GM12874 (cell line): ENCODE measurements around the gene MESD.

ENCODE experiments used
- CTCF ChIP-seq: IDR thresholded peaks from 2 replicates; pipeline ENCODE4 v1.5.1; 2011; ENCODE audit warnings: low read depth, mild to moderate bottlenecking, control low read depth, low read length, moderate library complexity; ENCODE audit not compliant: insufficient read depth

MESD gene

GRCh38 chr15:81002331-81003096 is 12.9 kb upstream of the MESD start:
- no peak for TF ChIP-seq CTCF

DNA sequence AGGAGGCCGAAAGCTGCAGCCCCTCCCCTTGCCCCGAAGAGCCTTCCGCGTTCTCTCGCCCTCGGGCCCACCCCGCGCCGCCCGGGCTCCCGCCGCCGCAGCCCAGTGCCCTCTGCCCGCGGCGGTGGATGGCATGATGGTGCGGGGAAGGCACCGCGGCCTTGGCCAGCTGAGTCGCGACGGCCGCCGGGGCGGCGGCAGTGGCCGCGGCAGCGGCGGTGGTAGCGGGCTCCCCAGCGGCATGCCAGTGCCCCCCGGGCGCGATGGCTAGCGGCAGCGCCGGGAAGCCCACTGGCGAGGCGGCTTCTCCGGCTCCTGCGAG is 12.4 kb upstream of the MESD start:
- TF ChIP-seq CTCF = no peak

- TF ChIP-seq CTCF = no peak
Measured at GRCh38 chr15:81001152-81002008, 11.8 kb upstream of the MESD start.

DNA sequence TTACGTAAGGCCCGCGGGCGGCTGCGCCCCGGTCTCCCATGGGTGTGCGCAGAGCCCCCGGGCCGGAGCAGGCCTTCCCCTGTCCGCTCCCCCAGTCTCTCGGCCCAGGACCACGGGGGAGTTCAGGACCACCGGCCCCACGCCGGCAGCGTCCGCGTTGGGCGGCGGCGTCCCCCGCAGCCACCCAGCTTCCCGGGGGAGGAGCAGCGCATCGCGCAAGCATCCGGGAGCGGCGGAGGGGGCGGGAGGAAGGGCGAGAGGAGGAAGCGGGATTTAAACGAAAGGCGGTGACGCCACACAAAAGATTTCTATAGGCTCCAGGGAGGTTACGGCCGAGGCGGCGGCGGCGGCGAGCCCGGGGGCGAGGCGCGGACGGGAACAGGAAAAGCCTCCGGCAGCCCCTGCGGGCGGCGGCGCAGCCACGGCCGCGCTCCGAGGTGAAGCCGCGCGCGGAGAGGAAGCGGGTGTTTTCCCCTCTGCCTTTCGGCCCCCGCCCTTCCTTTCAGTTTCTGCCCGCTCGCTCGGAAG is 11.1 kb upstream of the MESD start, which contains the start of gene TLNRD1:
TSS of gene TLNRD1 (plus strand) at position 300 of the 528 bp plus-strand sequence. CDS start 1,349 bp downstream, outside the sequence.
- TF ChIP-seq CTCF = no peak

DNA sequence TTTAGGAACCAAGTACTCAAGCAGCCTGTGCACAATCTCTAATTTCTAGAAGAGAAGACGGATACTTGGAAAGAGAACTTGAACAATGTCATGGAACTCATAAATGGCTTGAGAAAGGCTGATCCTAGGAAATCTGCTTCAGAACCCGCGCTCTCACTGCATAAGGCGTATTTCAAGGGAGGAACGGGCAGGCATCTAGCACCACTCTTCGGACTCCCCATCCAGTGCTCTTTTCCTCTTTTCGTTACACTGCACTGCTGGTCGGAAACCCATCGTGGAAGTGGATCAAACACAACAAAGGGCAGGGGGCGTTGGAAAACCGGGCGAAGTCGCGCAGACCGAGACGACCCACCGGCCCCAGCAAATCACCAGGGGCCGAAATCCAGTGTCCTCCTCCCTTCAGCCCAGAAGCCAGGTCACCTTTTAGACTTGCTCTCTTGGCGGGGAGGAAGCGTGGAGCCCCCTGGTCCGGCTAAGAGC is 10.6 kb upstream of the MESD start:
- no peak for TF ChIP-seq CTCF

- no peak for TF ChIP-seq CTCF
Measured at GRCh38 chr15:80999623-81000036, 10.0 kb upstream of the MESD start.

GRCh38 chr15:80998251-80998650 is 8.6 kb upstream of the MESD start:
- no peak for TF ChIP-seq CTCF
